ENCODE results near the gene KRT26. TPM values are rescaled to one million over a fixed set of nuclear protein-coding genes. Genes with fewer than 3 reads are reported as not detected.

Gene KRT26
- total and polyA plus RNA-seq, 10 donors = not detected

DNA sequence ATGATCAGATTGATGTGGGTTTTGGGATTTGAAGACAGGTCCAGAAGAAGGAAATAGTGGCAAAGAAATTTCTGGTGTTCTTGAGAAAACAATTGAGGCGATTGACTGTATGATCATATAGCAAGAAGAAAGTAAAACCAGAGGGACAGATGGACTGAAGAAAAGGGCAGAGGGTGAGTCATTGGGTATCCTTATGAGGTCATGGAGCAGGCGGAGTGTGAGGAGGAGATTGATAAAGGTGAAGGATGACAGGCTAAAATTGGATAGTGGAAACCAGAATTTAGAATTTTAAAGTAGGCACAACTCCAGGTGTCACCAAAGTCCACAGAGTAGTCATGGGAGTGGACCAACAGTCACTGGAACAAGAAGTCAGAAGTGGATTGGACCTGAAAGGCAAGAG, 29.2 kb upstream of the KRT26 start:
- no peak overlapping the region for H3K27ac ChIP-seq
- intact Hi-C loops (cut with DNase I; ENCODE audit: low total_unique reads) = loop anchor here (5.0 to 10.0 kb wide), 2 partner anchors 524 to 846 kb away; no protein-coding TSS in a partner anchor
- no peaks in the 10 kb centered on the region for H3K9me3 ChIP-seq
- TF ChIP-seq, protein P1, sequence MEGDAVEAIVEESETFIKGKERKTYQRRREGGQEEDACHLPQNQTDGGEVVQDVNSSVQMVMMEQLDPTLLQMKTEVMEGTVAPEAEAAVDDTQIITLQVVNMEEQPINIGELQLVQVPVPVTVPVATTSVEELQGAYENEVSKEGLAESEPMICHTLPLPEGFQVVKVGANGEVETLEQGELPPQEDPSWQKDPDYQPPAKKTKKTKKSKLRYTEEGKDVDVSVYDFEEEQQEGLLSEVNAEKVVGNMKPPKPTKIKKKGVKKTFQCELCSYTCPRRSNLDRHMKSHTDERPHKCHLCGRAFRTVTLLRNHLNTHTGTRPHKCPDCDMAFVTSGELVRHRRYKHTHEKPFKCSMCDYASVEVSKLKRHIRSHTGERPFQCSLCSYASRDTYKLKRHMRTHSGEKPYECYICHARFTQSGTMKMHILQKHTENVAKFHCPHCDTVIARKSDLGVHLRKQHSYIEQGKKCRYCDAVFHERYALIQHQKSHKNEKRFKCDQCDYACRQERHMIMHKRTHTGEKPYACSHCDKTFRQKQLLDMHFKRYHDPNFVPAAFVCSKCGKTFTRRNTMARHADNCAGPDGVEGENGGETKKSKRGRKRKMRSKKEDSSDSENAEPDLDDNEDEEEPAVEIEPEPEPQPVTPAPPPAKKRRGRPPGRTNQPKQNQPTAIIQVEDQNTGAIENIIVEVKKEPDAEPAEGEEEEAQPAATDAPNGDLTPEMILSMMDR (IDR thresholded peaks at IDR 0.05 in 8 of 11, conservative IDR thresholded peaks at IDR 0.05 in 3 of 11) = no peak
- TF ChIP-seq POLR2AphosphoS5 (IDR thresholded peaks at IDR 0.05) (no peak), POLR2A (IDR thresholded peaks at IDR 0.05) (no peak)
- H3K4me1 ChIP-seq = peaks cover 0 to 7% (median 0%) of the 10 kb centered on the region in 6 donors
- no peak overlapping the region for H3K4me3 ChIP-seq
- no peaks in the 10 kb centered on the region for H3K36me3 ChIP-seq
- peaks cover 0 to 77% (median 16%) of the 10 kb centered on the region in 7 donors for H3K27me3 ChIP-seq (replicated peaks in 1 of 7)
- WGBS, 5 donors = 73 to 93% (median 82%) methylated on average over 2 of the region's 2 CpGs
- no peak for DNase-seq

DNA sequence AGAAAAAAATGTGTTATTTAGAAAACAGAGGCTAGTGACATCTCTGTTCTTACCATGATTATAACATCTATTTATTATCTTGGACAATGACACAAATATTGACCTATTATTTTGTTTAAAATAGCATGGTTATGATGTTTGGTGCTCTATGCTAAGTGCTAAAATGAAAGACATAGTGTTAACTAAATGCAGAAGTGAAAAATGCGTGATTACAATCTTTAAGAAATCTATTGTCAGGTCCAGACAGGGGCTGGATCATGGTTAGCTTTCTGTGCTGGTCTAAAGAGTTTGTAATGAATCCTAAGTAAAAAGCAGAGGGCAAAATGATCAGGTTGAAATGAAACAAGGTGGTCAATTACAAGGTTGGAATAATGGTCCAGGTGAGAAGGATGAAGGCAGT, 28.4 kb upstream of the KRT26 start:
- 49 to 68% (median 58%) methylated on average over 1 of the region's 1 CpG for WGBS, 5 donors
- TF ChIP-seq, protein P1 (IDR thresholded peaks at IDR 0.05 in 8 of 11, conservative IDR thresholded peaks at IDR 0.05 in 3 of 11) = no peak
- TF ChIP-seq POLR2A (IDR thresholded peaks at IDR 0.05) (no peak), POLR2AphosphoS5 (IDR thresholded peaks at IDR 0.05) (no peak)

DNA sequence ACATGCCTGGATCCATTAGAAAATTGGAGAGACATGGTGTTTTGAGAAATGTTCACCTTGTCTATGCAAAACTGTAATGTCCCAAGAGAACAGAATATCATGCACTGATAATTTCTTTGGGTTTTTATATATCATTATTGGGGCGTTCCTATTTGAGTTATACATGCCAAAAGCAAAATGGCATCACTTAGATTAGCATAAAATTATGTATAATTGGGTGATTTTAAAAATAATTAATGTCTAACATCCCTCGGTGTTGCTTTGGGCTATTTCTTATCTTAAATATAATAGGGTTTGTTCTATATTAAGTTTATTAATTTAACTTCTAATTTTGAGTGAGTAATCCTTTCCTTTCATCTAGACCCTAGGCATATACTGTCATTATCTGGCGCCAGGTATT, 27.9 kb upstream of the KRT26 start, which contains the start of gene KRT28:
KRT28 (minus strand) TSS at position 101 of the 400 bp plus-strand sequence; CDS start at position 35, 66 bp downstream.
- Histone ChIP-seq H3K27ac (no peak within 1 kb of the TSS), H3K4me3 (no peak within 1 kb of the TSS), H3K36me3 (no peaks in the 10 kb centered on the region), H3K27me3 (replicated peaks in 1 of 7) (peaks cover 0 to 78% (median 12%) of the 10 kb centered on the region in 7 donors), H3K9me3 (no peaks in the 10 kb centered on the region), H3K4me1 (peaks cover 0 to 7% (median 0%) of the 10 kb centered on the region in 6 donors)
- TF ChIP-seq, protein P1 (IDR thresholded peaks at IDR 0.05 in 8 of 11, conservative IDR thresholded peaks at IDR 0.05 in 3 of 11) = no peak
- TF ChIP-seq POLR2AphosphoS5 (IDR thresholded peaks at IDR 0.05) = no peak
- TF ChIP-seq POLR2A (IDR thresholded peaks at IDR 0.05) = no peak
- intact Hi-C loops (cut with DNase I; ENCODE audit: low total_unique reads) = loop anchor here (5.0 to 10.0 kb wide), 2 partner anchors 525 to 847 kb away; no protein-coding TSS in a partner anchor
- WGBS, 5 donors = 80 to 91% (median 84%) methylated on average over 3 of the region's 3 CpGs
- no peak for DNase-seq

More for the DNA sequence above, 28.4 kb upstream of the KRT26 start:
- no peak overlapping the region for H3K4me3 ChIP-seq
- no peaks in the 10 kb centered on the region for H3K36me3 ChIP-seq
- H3K9me3 ChIP-seq = no peaks in the 10 kb centered on the region
- intact Hi-C loops (cut with DNase I; ENCODE audit: low total_unique reads) = loop anchor here (5.0 to 10.0 kb wide), 2 partner anchors 524 to 847 kb away; no protein-coding TSS in a partner anchor
- DNase-seq = no peak
- no peak overlapping the region for H3K27ac ChIP-seq
- H3K27me3 ChIP-seq (replicated peaks in 1 of 7) = peaks cover 0 to 78% (median 16%) of the 10 kb centered on the region in 7 donors
- H3K4me1 ChIP-seq = peaks cover 0 to 7% (median 0%) of the 10 kb centered on the region in 6 donors

DNA sequence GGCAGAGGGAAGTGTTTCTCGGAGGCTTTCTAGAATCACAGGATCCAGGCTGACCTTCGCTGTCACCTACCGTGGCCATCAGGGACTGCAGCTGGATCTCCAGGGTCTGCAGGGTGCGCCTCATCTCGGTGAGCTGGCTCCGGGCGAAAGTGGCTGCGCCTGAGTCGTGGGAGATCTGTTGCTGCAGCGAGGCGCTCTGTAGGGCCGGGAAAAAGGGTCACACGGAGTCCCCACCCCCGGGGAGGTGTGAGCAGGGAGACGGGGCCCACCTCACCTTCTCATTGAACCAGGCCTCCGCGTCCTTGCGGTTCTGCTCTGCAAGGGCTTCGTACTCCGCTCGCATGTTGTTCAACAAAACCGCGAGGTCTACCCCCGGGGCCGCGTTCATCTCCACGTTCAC, 24.8 kb upstream of the KRT26 start:
- no peak for DNase-seq
- Histone ChIP-seq H3K4me1 (no peaks in the 10 kb centered on the region), H3K36me3 (no peaks in the 10 kb centered on the region), H3K27ac (no peak overlapping the region), H3K9me3 (no peaks in the 10 kb centered on the region), H3K27me3 (replicated peaks in 1 of 7) (peaks cover 0 to 69% (median 12%) of the 10 kb centered on the region in 7 donors), H3K4me3 (no peak overlapping the region)
- intact Hi-C loops (cut with DNase I; ENCODE audit: low total_unique reads) = no loop called here
- 75 to 81% (median 77%) methylated on average over 23 to 27 of the region's 27 CpGs for WGBS, 5 donors
- TF ChIP-seq, protein P1 (IDR thresholded peaks at IDR 0.05 in 8 of 11, conservative IDR thresholded peaks at IDR 0.05 in 3 of 11) = no peak
- TF ChIP-seq POLR2A (IDR thresholded peaks at IDR 0.05) (no peak), POLR2AphosphoS5 (IDR thresholded peaks at IDR 0.05) (no peak)

Data from spleen (tissue), 11 donors.